ENCODE measurements around the gene LARGE1.
A peak's percentile ranks its signal among the peaks of the same experiment; 100 is the strongest.

LARGE1 gene

GRCh38 chr22:33789690-33790253 is 130.5 kb downstream of the LARGE1 start:
- no peaks in the 10 kb centered on the region for H3K27me3 ChIP-seq (replicated peaks)
- TF ChIP-seq CTCF (IDR thresholded peaks at IDR 0.05; ENCODE audit: low read depth, low read length, missing control alignments) = no peak
- no peak overlapping the region for H3K27ac ChIP-seq
- no peak overlapping the region for H3K4me3 ChIP-seq (ENCODE audit: low read depth, low read length)
- no peaks in the 10 kb centered on the region for H3K36me3 ChIP-seq (replicated peaks)
- DNase-seq = no peak
- in situ Hi-C loops (cut with HindIII; ENCODE audit: low pct_ligation_motif_present, low sequenced_read_pairs) = no loop called here

GRCh38 chr22:33788927-33789326 is 131.3 kb downstream of the LARGE1 start:
- Histone ChIP-seq H3K27me3 (replicated peaks) (no peaks in the 10 kb centered on the region), H3K4me3 (ENCODE audit: low read depth, low read length) (no peak overlapping the region), H3K36me3 (replicated peaks) (no peaks in the 10 kb centered on the region), H3K27ac (no peak overlapping the region)
- DNase-seq = no peak
- no peak for TF ChIP-seq CTCF (IDR thresholded peaks at IDR 0.05; ENCODE audit: low read depth, low read length, missing control alignments)
- in situ Hi-C loops (cut with HindIII; ENCODE audit: low pct_ligation_motif_present, low sequenced_read_pairs) = no loop called here

GRCh38 chr22:33787645-33788456 is 132.4 kb downstream of the LARGE1 start:
- Histone ChIP-seq H3K4me3 (ENCODE audit: low read depth, low read length) (no peak overlapping the region), H3K27ac (no peak overlapping the region), H3K27me3 (replicated peaks) (no peaks in the 10 kb centered on the region), H3K36me3 (replicated peaks) (no peaks in the 10 kb centered on the region)
- TF ChIP-seq CTCF (IDR thresholded peaks at IDR 0.05; ENCODE audit: low read depth, low read length, missing control alignments) = no peak
- DNase-seq = no peak
- in situ Hi-C loops (cut with HindIII; ENCODE audit: low pct_ligation_motif_present, low sequenced_read_pairs) = no loop called here

- no peaks in the 10 kb centered on the region for H3K36me3 ChIP-seq (replicated peaks)
- H3K4me3 ChIP-seq (ENCODE audit: low read depth, low read length) = no peak overlapping the region
- H3K27me3 ChIP-seq (replicated peaks) = no peaks in the 10 kb centered on the region
- no peak overlapping the region for H3K27ac ChIP-seq
- in situ Hi-C loops (cut with HindIII; ENCODE audit: low pct_ligation_motif_present, low sequenced_read_pairs) = no loop called here
- TF ChIP-seq CTCF (IDR thresholded peaks at IDR 0.05; ENCODE audit: low read depth, low read length, missing control alignments) = no peak
- DNase-seq = no peak
Measured at GRCh38 chr22:33786149-33786548, 134.1 kb downstream of the LARGE1 start.

GRCh38 chr22:33785283-33785968 is 134.8 kb downstream of the LARGE1 start:
- DNase-seq = peak; percentile 66
- in situ Hi-C loops (cut with HindIII; ENCODE audit: low pct_ligation_motif_present, low sequenced_read_pairs) = no loop called here
- TF ChIP-seq CTCF (IDR thresholded peaks at IDR 0.05; ENCODE audit: low read depth, low read length, missing control alignments) = no peak
- H3K36me3 ChIP-seq (replicated peaks) = no peaks in the 10 kb centered on the region
- H3K27ac ChIP-seq = no peak overlapping the region
- no peaks in the 10 kb centered on the region for H3K27me3 ChIP-seq (replicated peaks)
- H3K4me3 ChIP-seq (ENCODE audit: low read depth, low read length) = no peak overlapping the region

Measured in brain microvascular endothelial cell (primary cell).